ENCODE data around the gene RYR2. TPM values are rescaled to one million over a fixed set of nuclear protein-coding genes. Genes with fewer than 3 reads are reported as not detected.

Gene RYR2
- total RNA-seq, 3 donors from 2014 or later: 0.16 to 0.59 (median 0.33) TPM

GRCh38 chr1:237062976-237063375 is 21.0 kb downstream of the RYR2 start:
- Histone ChIP-seq H3K27ac (no peak overlapping the region), H3K27me3 (no peaks in the 10 kb centered on the region), H3K36me3 (no peaks in the 10 kb centered on the region), H3K4me1 (no peaks in the 10 kb centered on the region), H3K4me3 (no peak overlapping the region), H3K9me3 (no peaks in the 10 kb centered on the region)
- TF ChIP-seq POLR2AphosphoS5 (IDR thresholded peaks at IDR 0.05) (no peak), CTCF (IDR thresholded peaks at IDR 0.05) (no peak), POLR2A (IDR thresholded peaks at IDR 0.05) (no peak)
- intact Hi-C loops (cut with DNase I; ENCODE audit: low total_unique reads): no loop called here
- DNase-seq (ENCODE audit: low spot score in 2 of 2): no peak

- H3K27ac ChIP-seq: no peak overlapping the region
- H3K27me3 ChIP-seq: no peaks in the 10 kb centered on the region
- H3K4me3 ChIP-seq: no peak overlapping the region
- no peaks in the 10 kb centered on the region for H3K36me3 ChIP-seq
- no peak for TF ChIP-seq POLR2AphosphoS5 (IDR thresholded peaks at IDR 0.05)
- TF ChIP-seq CTCF (IDR thresholded peaks at IDR 0.05): no peak
- TF ChIP-seq POLR2A (IDR thresholded peaks at IDR 0.05): no peak
- no peak for DNase-seq (ENCODE audit: low spot score in 2 of 2)
- no peaks in the 10 kb centered on the region for H3K4me1 ChIP-seq
- no peaks in the 10 kb centered on the region for H3K9me3 ChIP-seq
- intact Hi-C loops (cut with DNase I; ENCODE audit: low total_unique reads): no loop called here
These were observed 23.9 kb downstream of the RYR2 start for GRCh38 chr1:237065903-237066302.

DNA sequence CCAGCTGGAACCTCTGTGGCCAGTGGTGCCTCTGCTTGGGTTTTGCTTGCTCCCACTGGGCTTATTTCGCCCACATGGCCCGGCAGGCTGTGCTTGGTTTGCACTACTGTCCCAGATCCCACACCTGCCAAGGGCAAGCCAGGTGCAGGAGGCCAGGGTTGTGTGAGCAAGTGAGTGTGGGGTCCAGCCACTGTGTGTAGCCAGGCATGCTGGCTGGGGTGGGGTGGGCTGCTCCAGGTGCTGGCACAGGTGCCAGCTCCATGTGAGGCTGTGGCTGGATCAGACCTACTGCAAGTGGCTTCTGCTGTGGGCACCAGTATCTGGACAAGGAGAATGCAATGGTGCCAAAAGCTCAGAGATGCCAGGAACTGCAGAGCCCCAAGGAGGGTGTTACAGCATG is 28.5 kb downstream of the RYR2 start:
- no peaks in the 10 kb centered on the region for H3K36me3 ChIP-seq
- H3K27ac ChIP-seq: no peak overlapping the region
- intact Hi-C loops (cut with DNase I; ENCODE audit: low total_unique reads): no loop called here
- no peak for DNase-seq (ENCODE audit: low spot score in 2 of 2)
- H3K9me3 ChIP-seq: no peaks in the 10 kb centered on the region
- no peaks in the 10 kb centered on the region for H3K27me3 ChIP-seq
- H3K4me3 ChIP-seq: no peak overlapping the region
- no peaks in the 10 kb centered on the region for H3K4me1 ChIP-seq
- TF ChIP-seq POLR2AphosphoS5 (IDR thresholded peaks at IDR 0.05) (no peak), CTCF (IDR thresholded peaks at IDR 0.05) (no peak), POLR2A (IDR thresholded peaks at IDR 0.05) (no peak)

DNA sequence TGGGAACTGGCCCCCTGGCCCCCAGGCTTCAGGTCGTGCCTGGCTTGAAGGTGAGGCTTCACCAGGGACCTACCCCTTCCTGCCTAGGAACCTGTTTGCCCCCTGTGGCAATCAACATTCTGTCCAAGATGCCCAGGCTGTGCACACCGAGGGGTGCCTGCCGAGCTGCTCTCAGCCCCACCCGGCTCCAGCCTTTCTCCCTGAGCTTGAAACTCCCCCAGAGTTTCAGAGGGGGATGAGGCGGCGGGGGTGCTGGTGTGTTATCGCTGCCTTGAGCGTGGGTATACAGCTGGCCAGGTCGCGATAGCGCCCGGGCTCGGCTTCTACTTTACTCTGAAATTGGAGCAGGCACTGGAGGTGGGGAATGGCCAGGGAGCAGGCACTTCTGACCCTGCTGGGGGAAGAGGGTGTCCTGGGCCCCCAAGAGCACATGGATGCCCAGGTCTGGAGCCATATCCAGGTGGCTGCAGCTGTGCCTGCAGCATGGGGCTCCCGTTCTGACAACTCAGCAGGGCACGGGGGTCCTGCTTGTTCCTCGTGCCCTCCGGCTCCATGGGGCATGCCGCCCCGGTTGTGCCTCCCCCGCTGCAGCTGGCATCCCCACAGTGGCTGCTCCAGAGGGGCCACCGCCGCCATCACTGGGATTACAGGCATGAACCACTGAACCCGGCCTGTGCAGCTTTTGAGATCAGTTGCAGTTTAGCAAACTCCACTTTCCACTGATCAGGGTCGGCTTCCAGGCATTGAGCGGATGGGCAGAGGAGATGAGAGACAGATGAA is 29.8 kb downstream of the RYR2 start:
- no peaks in the 10 kb centered on the region for H3K4me1 ChIP-seq
- no peaks in the 10 kb centered on the region for H3K36me3 ChIP-seq
- no peaks in the 10 kb centered on the region for H3K27me3 ChIP-seq
- TF ChIP-seq CTCF (IDR thresholded peaks at IDR 0.05) (no peak), POLR2AphosphoS5 (IDR thresholded peaks at IDR 0.05) (no peak), POLR2A (IDR thresholded peaks at IDR 0.05) (no peak)
- DNase-seq (ENCODE audit: low spot score in 2 of 2): no peak
- intact Hi-C loops (cut with DNase I; ENCODE audit: low total_unique reads): no loop called here
- no peak overlapping the region for H3K27ac ChIP-seq
- H3K9me3 ChIP-seq: no peaks in the 10 kb centered on the region
- no peak overlapping the region for H3K4me3 ChIP-seq

- TF ChIP-seq CTCF (IDR thresholded peaks at IDR 0.05) (no peak), POLR2A (IDR thresholded peaks at IDR 0.05) (no peak), POLR2AphosphoS5 (IDR thresholded peaks at IDR 0.05) (no peak)
- Histone ChIP-seq H3K36me3 (no peaks in the 10 kb centered on the region), H3K4me1 (no peaks in the 10 kb centered on the region), H3K27ac (no peak overlapping the region), H3K4me3 (no peak overlapping the region), H3K27me3 (no peaks in the 10 kb centered on the region), H3K9me3 (no peaks in the 10 kb centered on the region)
- intact Hi-C loops (cut with DNase I; ENCODE audit: low total_unique reads): no loop called here
- DNase-seq (ENCODE audit: low spot score in 2 of 2): no peak
These were observed 32.6 kb downstream of the RYR2 start for GRCh38 chr1:237074371-237075117.

All from breast epithelium (tissue), 4 donors.